ENCODE measurements around the gene USP44.

USP44 gene

GRCh38 chr12:95516757-95517156, 34.5 kb downstream of the USP44 start:
- no peak overlapping the region for H3K4me2 ChIP-seq (ENCODE audit: low read depth, low read length, poor library complexity, severe bottlenecking)
- peaks cover 12% of the 10 kb centered on the region; the same call in 1 of the 2 replicates for H3F3A ChIP-seq (ENCODE audit: insufficient read depth)
- TF ChIP-seq CTCF (IDR thresholded peaks at IDR 0.05; ENCODE audit: insufficient read depth, low read length, poor library complexity, severe bottlenecking) (no peak), EZH2phosphoT487 (conservative IDR thresholded peaks at IDR 0.05; ENCODE audit: low read length) (no peak)
- no peak overlapping the region for H2AFZ ChIP-seq (ENCODE audit: low read depth, low read length, severe bottlenecking)
- H3K27me3 ChIP-seq (ENCODE audit: low read length), result no peaks in the 10 kb centered on the region
- no peaks in the 10 kb centered on the region for H4K20me1 ChIP-seq (ENCODE audit: low read depth, low read length)
- H3K9me3 ChIP-seq (ENCODE audit: insufficient read depth, low read length), result no peaks in the 10 kb centered on the region
- no peak overlapping the region for H3K9ac ChIP-seq (ENCODE audit: low read length)
- H3K27ac ChIP-seq (ENCODE audit: low read depth, low read length), result no peak overlapping the region
- H3K79me2 ChIP-seq (ENCODE audit: insufficient read depth, low read length), result no peaks in the 10 kb centered on the region
- peaks cover 20% of the 10 kb centered on the region for H3K36me3 ChIP-seq (ENCODE audit: low read length)
- H3K9me2 ChIP-seq (replicated peaks; ENCODE audit: insufficient read depth, low read length), result no peaks in the 10 kb centered on the region
- H3K4me3 ChIP-seq (ENCODE audit: insufficient read depth, low read length, poor library complexity, severe bottlenecking), result no peak overlapping the region

DNA sequence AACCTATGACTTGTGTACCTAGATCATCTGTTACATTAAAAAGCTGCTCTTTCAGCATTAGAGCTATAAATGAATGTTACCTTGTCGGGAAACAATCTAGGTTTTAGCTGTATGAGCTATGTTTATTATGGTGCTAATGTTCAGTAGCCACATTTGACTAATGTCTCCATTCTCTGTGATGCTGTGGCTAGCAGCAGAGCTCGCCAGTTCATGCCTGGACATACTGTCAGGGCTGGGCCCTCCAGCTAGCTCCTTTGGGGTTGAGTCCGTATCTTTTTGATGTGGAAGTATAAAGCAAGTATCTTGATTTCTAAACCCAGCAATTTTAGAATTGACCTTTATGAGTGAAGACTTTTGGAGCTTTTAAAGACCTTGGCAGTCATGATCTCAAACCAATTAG, 36.1 kb downstream of the USP44 start:
- H3F3A ChIP-seq (ENCODE audit: insufficient read depth), result peaks cover 12% of the 10 kb centered on the region; the same call in 1 of the 2 replicates

GRCh38 chr12:95513599-95513998, 37.7 kb downstream of the USP44 start:
- H3K36me3 ChIP-seq (ENCODE audit: low read length), result peaks cover 38% of the 10 kb centered on the region
- no peaks in the 10 kb centered on the region for H3K9me2 ChIP-seq (replicated peaks; ENCODE audit: insufficient read depth, low read length)
- no peaks in the 10 kb centered on the region for H3K9me3 ChIP-seq (ENCODE audit: insufficient read depth, low read length)
- H4K20me1 ChIP-seq (ENCODE audit: low read depth, low read length), result no peaks in the 10 kb centered on the region
- peaks cover 12% of the 10 kb centered on the region; the same call in 1 of the 2 replicates for H3F3A ChIP-seq (ENCODE audit: insufficient read depth)
- no peaks in the 10 kb centered on the region for H3K27me3 ChIP-seq (ENCODE audit: low read length)
- no peak overlapping the region for H3K9ac ChIP-seq (ENCODE audit: low read length)
- TF ChIP-seq EZH2phosphoT487 (conservative IDR thresholded peaks at IDR 0.05; ENCODE audit: low read length), result no peak
- TF ChIP-seq CTCF (IDR thresholded peaks at IDR 0.05; ENCODE audit: insufficient read depth, low read length, poor library complexity, severe bottlenecking), result no peak
- H3K27ac ChIP-seq (ENCODE audit: low read depth, low read length), result no peak overlapping the region
- no peak overlapping the region for H3K4me2 ChIP-seq (ENCODE audit: low read depth, low read length, poor library complexity, severe bottlenecking)
- no peaks in the 10 kb centered on the region for H3K79me2 ChIP-seq (ENCODE audit: insufficient read depth, low read length)
- no peak overlapping the region for H2AFZ ChIP-seq (ENCODE audit: low read depth, low read length, severe bottlenecking)
- H3K4me3 ChIP-seq (ENCODE audit: insufficient read depth, low read length, poor library complexity, severe bottlenecking), result no peak overlapping the region

More for the DNA sequence above, 36.1 kb downstream of the USP44 start:
- no peaks in the 10 kb centered on the region for H3K27me3 ChIP-seq (ENCODE audit: low read length)
- H3K4me3 ChIP-seq (ENCODE audit: insufficient read depth, low read length, poor library complexity, severe bottlenecking), result no peak overlapping the region
- H3K4me2 ChIP-seq (ENCODE audit: low read depth, low read length, poor library complexity, severe bottlenecking), result no peak overlapping the region
- H3K9me3 ChIP-seq (ENCODE audit: insufficient read depth, low read length), result no peaks in the 10 kb centered on the region
- no peak overlapping the region for H2AFZ ChIP-seq (ENCODE audit: low read depth, low read length, severe bottlenecking)
- peaks cover 29% of the 10 kb centered on the region for H3K36me3 ChIP-seq (ENCODE audit: low read length)
- no peak overlapping the region for H3K27ac ChIP-seq (ENCODE audit: low read depth, low read length)
- no peak overlapping the region for H3K9ac ChIP-seq (ENCODE audit: low read length)
- TF ChIP-seq CTCF (IDR thresholded peaks at IDR 0.05; ENCODE audit: insufficient read depth, low read length, poor library complexity, severe bottlenecking) (no peak), EZH2phosphoT487 (conservative IDR thresholded peaks at IDR 0.05; ENCODE audit: low read length) (no peak)
- H3K79me2 ChIP-seq (ENCODE audit: insufficient read depth, low read length), result no peaks in the 10 kb centered on the region
- no peaks in the 10 kb centered on the region for H4K20me1 ChIP-seq (ENCODE audit: low read depth, low read length)
- H3K9me2 ChIP-seq (replicated peaks; ENCODE audit: insufficient read depth, low read length), result no peaks in the 10 kb centered on the region

All from SU-DHL-6 (cell line).